ENCODE measurements around the gene CYB5R3. TPM values are rescaled to one million over a fixed set of nuclear protein-coding genes. Genes with fewer than 3 reads are reported as not detected.

CYB5R3 gene
- total and polyA plus RNA-seq, 2 donors (not counting 3 experiments of a cell fraction or from before 2014, with no cell fraction given): 217 to 263 TPM

DNA sequence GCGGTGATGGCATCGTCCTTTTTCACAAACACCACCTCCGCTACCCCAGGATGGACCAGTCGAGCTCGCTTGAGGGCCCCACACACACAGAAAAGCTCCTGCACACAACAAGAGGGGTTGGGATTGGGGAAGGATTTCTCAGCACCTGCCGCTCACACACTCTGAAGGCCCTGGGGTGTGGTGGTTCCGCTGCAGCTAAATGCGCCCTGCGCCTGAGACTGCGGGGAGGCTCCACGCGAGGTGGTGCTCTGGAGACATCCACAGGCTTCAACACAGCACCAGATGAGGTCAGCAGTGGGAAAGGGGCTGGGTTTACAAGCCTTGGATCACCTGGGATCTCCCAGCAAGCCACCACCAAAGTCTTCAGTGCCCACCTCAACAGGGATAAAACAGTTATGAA lies 57.2 kb downstream of the CYB5R3 start:
- H2AFZ ChIP-seq (ENCODE audit: low read depth, low read length): no peak overlapping the region
- DNase-seq (ENCODE audit: low read depth, low spot score) (no peak), FAIRE-seq (no peak)
- H3K9me1 ChIP-seq (replicated peaks; ENCODE audit: control insufficient read depth, extremely low read depth, insufficient read depth, low read length): no peaks in the 10 kb centered on the region
- ChIA-PET POLR2A (no interaction called here), CTCF (interaction anchor here (1.9 kb wide), 1 partner anchor 10 kb away, joined by 4 read pairs; no protein-coding TSS in a partner anchor)
- H3K27ac ChIP-seq (ENCODE audit: insufficient read depth, low read depth, low read length): no peak overlapping the region
- BruUV-seq (replicated peaks): no TSS peak
- H3K9ac ChIP-seq (replicated peaks; ENCODE audit: extremely low read depth, insufficient read depth, low read length): no peak overlapping the region
- no peaks in the 10 kb centered on the region for H4K20me1 ChIP-seq (replicated peaks; ENCODE audit: control insufficient read depth, extremely low read depth, insufficient read depth, low read length)
- no peak overlapping the region for H3K4me2 ChIP-seq (ENCODE audit: insufficient read depth, low read length)
- dilution Hi-C loops (cut with MboI; ENCODE audit: extremely low pct_ligation_motif_present, low sequenced_read_pairs) (no loop called here), intact Hi-C loops (cut with micrococcal nuclease) (no loop called here)
- H3K4me3 ChIP-seq (replicated peaks in 1 of 3; ENCODE audit: insufficient read depth in 1 of 3, low read depth in 1 of 3, low read length in 3 of 3): no peak overlapping the region
- no peaks in the 10 kb centered on the region for H3K9me3 ChIP-seq (replicated peaks; ENCODE audit: control insufficient read depth, insufficient read depth, low read length)
- peaks cover 27 to 47% of the 10 kb centered on the region in 2 experiments for H3K36me3 ChIP-seq (ENCODE audit: control insufficient read depth in 2 of 2, extremely low read depth in 1 of 2, insufficient read depth in 2 of 2, low read length in 2 of 2)
- no peaks in the 10 kb centered on the region for H3K27me3 ChIP-seq (ENCODE audit: control insufficient read depth in 2 of 2, insufficient read depth in 2 of 2, low read length in 2 of 2)
- H3K79me2 ChIP-seq (ENCODE audit: control insufficient read depth, insufficient read depth, low read length): no peaks in the 10 kb centered on the region
- H3K4me1 ChIP-seq (ENCODE audit: control insufficient read depth, extremely low read depth, insufficient read depth, low read length): no peaks in the 10 kb centered on the region
- no peak for TF ChIP-seq POLR2AphosphoS5 (IDR thresholded peaks at IDR 0.05; ENCODE audit: insufficient read depth, low read depth, low read length)
- TF ChIP-seq MYC (IDR thresholded peaks at IDR 0.05; ENCODE audit: low read depth, low read length): no peak
- no peak for TF ChIP-seq GATA2 (IDR thresholded peaks at IDR 0.05; ENCODE audit: insufficient read depth, insufficient read length, low read depth, low read length)
- no peak for TF ChIP-seq JUN (IDR thresholded peaks at IDR 0.05; ENCODE audit: borderline replicate concordance, insufficient read depth, insufficient read length, low read depth)
- TF ChIP-seq FOS (IDR thresholded peaks at IDR 0.05; ENCODE audit: borderline replicate concordance, insufficient read depth, low read length): no peak
- TF ChIP-seq, protein P1, sequence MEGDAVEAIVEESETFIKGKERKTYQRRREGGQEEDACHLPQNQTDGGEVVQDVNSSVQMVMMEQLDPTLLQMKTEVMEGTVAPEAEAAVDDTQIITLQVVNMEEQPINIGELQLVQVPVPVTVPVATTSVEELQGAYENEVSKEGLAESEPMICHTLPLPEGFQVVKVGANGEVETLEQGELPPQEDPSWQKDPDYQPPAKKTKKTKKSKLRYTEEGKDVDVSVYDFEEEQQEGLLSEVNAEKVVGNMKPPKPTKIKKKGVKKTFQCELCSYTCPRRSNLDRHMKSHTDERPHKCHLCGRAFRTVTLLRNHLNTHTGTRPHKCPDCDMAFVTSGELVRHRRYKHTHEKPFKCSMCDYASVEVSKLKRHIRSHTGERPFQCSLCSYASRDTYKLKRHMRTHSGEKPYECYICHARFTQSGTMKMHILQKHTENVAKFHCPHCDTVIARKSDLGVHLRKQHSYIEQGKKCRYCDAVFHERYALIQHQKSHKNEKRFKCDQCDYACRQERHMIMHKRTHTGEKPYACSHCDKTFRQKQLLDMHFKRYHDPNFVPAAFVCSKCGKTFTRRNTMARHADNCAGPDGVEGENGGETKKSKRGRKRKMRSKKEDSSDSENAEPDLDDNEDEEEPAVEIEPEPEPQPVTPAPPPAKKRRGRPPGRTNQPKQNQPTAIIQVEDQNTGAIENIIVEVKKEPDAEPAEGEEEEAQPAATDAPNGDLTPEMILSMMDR (IDR thresholded peaks at IDR 0.05; ENCODE audit: extremely low read depth in 1 of 2, insufficient read depth in 1 of 2, low read depth in 1 of 2, low read length in 2 of 2): no peak
- TF ChIP-seq POLR2A (IDR thresholded peaks at IDR 0.05; ENCODE audit: low read depth, low read length): no peak
- TF ChIP-seq EZH2 (IDR thresholded peaks at IDR 0.05; ENCODE audit: borderline replicate concordance, low read depth, low read length, severe bottlenecking): no peak
- TF ChIP-seq MAX (IDR thresholded peaks at IDR 0.05; ENCODE audit: insufficient read depth, insufficient read length): no peak

Data from endothelial cell of umbilical vein (primary cell).